Omental fat pad (tissue), 4 donors: ENCODE data around the gene RPL37. TPM values are rescaled to one million over a fixed set of nuclear protein-coding genes. Genes with fewer than 3 reads are reported as not detected.
"Not testable (repeated sequence)": the region's sequence is repeated elsewhere in the genome, so short reads cannot be mapped to it uniquely, and the experiment has no call there.

ENCODE experiments used
- ATAC-seq: fragments of 150-250 bp; one replicate; pipeline ENCODE4 v1.9.1; 2016; ENCODE audit warnings: mild to moderate bottlenecking, moderate library complexity; ENCODE audit not compliant: low FRiP score
- DNase-seq: peaks from one replicate; pipeline ENCODE4 v3.0.0-alpha.2; 2019; ENCODE audit warnings: low spot score
- CTCF ChIP-seq, 3 donors: fragments of 450-650 bp; IDR thresholded peaks; one replicate each; pipeline ENCODE4 v1.5.1; 2016 to 2017; ENCODE audit warnings: antibody characterized with exemption in 3 of 3, mild to moderate bottlenecking in 3 of 3, moderate library complexity in 2 of 3
- total RNA-seq, 4 donors: library from RNA; depleted of rRNA; stranded (reverse); fragments of >200 nt; gene quantifications; one replicate each; pipeline ENCODE4 v1.1.0, GENCODE V29; 2016

Gene RPL37
- total RNA-seq, 4 donors from 2014 or later = 118 to 158 (median 149) TPM

GRCh38 chr5:40826489-40827187, 8.4 kb downstream of the RPL37 start:
- DNase-seq (no peak), ATAC-seq (no peak)
- TF ChIP-seq CTCF (IDR thresholded peaks at IDR 0.05) = no peak

GRCh38 chr5:40825461-40826043, 9.5 kb downstream of the RPL37 start:
- not testable (repeated sequence) for DNase-seq, ATAC-seq

- TF ChIP-seq CTCF (IDR thresholded peaks at IDR 0.05) = no peak
- DNase-seq (no peak), ATAC-seq (no peak)
These were observed 11.6 kb downstream of the RPL37 start for GRCh38 chr5:40823459-40823858.

GRCh38 chr5:40813698-40814281, 21.2 kb downstream of the RPL37 start:
- DNase-seq = no peak
- no peak for TF ChIP-seq CTCF (IDR thresholded peaks at IDR 0.05)
- ATAC-seq = no peak

GRCh38 chr5:40812125-40812524, 22.9 kb downstream of the RPL37 start:
- no peak for TF ChIP-seq CTCF (IDR thresholded peaks at IDR 0.05)
- no peak for ATAC-seq
- DNase-seq = no peak

- no peak for TF ChIP-seq CTCF (IDR thresholded peaks at IDR 0.05)
- ATAC-seq = no peak
- DNase-seq = no peak
These were observed 33.1 kb downstream of the RPL37 start for GRCh38 chr5:40801771-40802562.

- DNase-seq (no peak), ATAC-seq (no peak)
- TF ChIP-seq CTCF (IDR thresholded peaks at IDR 0.05) = no peak
These were observed 35.8 kb downstream of the RPL37 start for GRCh38 chr5:40799258-40799657.
